HG03108 (cell line): Measurements from ENCODE around the gene CEP76.
"Not testable (repeated sequence)": the region's sequence is repeated elsewhere in the genome, so short reads cannot be mapped to it uniquely, and the experiment has no call there.

Source experiments
- ATAC-seq: cut with Tn5 transposase; IDR thresholded peaks from one replicate; pipeline ENCODE4 v1.9.1; 2021; ENCODE audit warnings: moderate library complexity; ENCODE audit not compliant: unreplicated experiment

Gene CEP76

DNA sequence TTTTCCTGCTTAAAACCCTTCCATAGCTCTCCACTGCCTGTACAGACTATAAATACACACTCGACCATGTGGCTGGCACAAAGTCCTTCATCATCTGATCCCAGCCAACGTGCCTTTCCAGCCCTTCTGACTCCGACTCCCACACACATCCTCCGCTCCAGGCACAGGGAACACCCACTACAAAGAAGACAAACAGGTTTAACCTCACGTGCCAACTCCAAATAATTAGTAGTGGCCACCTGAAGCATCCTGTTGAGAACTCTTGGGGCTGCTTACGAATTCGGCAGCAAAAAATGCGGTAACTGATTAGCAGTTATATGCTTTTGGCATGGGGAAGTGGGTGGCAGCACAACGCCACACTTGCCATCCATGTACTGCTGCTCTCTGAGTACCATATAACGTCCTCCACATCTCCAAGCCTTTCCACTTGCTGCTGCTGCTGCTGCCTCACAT is 56.7 kb downstream of the CEP76 start:
- no peak for ATAC-seq

DNA sequence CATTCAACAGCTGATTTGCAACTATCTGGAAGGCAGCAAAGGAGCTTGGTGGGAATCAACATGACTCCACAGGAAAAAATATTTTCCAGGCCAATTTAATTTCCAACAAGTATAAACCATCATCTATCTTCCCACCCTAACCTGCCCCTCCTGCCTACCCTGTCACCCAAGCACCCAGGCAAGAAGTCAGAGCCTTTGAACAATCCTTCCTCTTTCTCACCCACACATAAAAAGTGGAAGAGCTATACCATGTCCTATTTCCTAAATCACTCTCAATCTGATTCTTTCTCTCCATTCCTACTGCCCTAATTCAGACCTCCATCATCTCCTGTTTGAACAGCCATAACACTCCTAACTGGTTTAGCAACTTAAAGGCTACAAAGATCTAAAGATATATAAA is 57.3 kb downstream of the CEP76 start:
- no peak for ATAC-seq

DNA sequence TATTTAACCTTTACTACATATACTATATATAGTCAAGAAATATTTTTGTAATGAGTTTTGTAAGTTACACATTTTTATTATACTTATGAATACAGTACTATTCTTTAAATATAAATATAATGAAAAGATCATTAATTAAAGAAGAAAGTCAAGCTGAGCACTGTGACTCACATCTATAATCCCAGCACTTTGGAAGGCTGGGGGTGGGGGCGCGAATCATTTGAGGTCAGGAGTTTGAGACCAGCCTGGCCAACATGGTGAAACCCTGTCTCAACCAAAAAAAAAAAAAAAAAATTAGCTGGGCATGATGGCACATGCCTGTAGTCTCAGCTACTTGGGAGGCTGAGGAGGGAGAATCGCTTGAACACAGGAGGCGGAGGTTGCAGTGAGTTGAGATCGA is 58.8 kb downstream of the CEP76 start:
- ATAC-seq = not testable (repeated sequence)

- ATAC-seq = no peak
These were observed 61.7 kb downstream of the CEP76 start for GRCh38 chr18:12640881-12641200.

DNA sequence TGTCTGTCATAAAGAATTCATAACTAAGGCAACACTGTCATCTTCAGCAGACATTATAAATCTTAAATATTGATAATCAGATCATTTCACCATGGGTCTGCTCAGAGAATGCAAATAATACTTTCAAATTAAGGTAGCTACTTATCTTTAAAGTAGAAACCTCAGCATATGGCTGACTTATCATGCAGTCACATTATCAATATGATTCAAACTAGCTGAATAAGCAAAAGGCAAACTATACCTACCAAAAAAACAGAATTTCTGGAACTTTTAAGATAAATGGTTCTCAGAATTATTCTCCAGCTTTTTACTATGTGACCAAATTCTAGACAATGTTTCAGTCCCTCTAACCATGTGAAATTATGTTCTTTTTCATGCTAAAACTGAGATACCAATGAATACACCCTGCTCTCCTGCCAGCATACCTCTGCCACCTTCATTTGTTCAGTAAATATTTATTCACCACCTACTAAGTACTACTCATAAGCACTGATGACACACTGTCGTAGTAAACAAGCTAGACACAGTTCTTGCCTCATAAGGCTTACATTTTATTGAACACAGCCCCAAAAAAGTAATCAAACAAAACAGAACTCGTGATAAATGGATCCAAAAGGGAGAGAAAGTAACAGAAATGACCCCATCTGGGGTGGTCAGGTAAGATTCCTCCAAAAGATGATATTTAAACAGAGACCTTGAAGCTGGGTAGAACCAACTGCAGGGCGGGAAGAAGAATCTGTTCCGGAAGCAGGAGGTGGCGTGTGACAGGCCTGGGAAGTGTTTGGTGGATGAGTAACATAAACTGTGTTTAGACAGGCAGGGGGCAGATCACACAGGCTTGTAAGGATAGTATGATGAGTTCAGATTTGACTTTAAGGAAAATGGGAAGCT is 62.3 kb downstream of the CEP76 start:
- no peak for ATAC-seq

DNA sequence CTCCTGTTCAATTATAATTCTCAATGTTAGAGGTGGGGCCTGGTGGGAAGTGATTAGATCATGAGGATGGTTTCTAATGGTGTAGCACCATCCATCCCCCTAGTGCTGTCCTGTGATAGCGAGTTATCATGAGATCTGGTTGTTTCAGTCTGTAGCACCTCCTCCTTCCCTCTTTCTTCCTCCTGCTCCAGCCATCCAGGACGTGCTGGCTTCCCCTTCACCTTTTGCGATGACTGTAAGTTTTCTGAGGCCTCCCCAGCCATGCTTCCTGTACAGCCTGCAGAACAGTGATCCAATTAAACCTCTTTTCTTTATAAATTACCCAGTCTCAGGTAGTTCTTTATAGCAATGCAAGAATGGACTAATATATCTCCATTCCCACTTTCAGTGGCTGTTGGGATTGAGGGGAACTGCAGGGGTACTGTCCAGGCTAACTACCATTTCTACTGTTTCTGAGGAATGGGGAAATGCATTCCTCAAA is 63.8 kb downstream of the CEP76 start:
- no peak for ATAC-seq

GRCh38 chr18:12637901-12638643 is 64.5 kb downstream of the CEP76 start:
- no peak for ATAC-seq

GRCh38 chr18:12637393-12637792 is 65.1 kb downstream of the CEP76 start:
- no peak for ATAC-seq

DNA sequence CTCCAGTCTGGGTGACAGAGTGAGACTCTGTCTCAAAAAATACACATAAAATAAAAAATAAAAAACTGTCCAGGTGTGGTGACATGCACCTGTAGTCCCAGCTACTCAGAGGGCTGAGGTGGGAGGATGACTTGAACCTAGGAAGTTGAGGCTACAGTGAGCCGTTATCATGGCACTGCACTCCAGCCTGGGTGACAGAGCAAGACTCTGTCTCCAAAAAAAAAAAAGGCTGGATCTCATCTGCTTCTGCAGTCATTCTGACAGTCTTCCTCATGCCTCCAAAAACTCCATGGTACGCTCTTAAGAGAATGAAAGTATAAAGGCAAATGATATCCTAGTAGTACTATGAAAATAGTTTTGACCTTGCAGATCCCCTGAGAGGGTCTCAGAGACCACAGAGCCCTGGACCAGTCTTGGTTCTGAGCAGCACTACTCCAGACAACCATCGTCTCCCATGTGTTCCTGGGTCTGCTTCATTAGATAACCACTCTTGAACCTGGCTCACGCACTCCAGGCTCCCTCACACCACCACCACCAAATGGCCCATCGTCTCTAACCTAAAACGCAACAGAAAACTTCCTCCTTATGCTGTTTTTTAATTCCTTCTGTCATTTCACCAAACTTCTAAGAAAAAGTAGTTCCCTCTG is 70.6 kb downstream of the CEP76 start:
- no peak for ATAC-seq

- no peak for ATAC-seq
These were observed 72.4 kb downstream of the CEP76 start for GRCh38 chr18:12630136-12630535.

DNA sequence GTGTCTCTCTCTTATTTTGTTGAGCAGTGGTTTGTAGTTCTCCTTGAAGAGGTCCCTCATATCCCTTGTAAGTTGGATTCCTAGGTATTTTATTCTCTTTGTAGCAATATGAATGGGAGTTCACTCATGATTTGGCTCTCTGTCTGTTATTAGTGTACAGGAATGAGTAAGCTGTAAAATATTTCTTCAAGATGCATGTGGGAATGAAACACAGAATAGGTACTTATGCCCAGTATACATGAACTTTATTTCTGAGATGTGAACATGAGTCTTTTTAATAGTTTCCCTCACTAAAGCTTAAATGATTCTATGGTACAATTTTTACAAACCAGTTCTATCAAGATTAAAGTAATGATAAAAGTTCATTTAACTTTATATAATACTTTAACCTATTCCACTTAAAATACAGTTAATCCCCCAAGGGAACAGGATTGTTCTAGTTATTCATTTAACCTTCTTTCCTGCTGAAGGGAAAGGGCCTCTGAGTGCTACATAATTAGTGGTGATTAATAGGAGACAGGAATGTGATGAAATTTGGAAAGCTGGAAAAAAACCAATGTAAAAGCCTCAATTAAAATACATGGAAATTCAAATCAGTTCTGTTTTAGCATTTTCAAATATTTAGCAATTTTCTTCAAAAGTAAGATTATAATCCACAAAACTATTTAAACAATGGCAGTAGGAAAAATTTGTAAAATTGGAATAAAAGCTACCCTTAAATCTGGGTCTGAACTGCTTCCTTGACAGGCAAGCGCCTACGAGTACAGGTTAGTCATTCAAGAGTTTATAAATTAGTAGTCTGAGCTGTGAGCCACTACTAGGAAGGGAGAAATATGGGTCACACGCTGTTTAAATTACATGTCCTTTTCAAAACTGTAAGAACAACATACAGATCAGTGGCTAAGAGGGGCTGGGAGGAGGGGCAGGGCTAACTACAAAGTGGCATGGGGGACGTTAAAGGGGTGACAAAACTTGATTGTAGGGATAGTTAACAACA is 73.5 kb downstream of the CEP76 start:
- no peak for ATAC-seq

- not testable (repeated sequence) for ATAC-seq
These were observed 75.3 kb downstream of the CEP76 start for GRCh38 chr18:12627199-12627598.

DNA sequence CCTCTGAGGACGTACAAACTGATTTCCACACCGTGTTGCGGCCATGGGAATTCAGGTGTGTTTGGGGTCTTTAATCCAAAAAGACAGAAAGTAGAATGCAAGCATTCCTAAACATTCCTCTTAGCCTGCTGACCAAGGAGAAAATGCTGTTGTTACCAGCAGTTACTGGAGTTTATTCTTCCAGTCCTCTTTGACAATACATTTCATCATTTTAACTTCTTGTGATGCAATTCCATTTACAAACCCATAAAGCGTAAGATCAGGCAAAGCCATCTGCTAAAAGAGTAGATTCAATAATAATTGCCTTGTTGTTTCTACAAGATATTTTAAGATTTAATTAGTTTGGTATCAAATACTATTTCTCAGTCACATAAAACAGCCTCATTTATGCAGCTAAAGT is 77.3 kb downstream of the CEP76 start:
- no peak for ATAC-seq
